Stimulated activated CD4-positive, alpha-beta T cell treated with anti-CD3 and anti-CD28 coated beads, TNF-alpha, amount 100 ng/mL, for 1 hour (primary cell): Measurements from ENCODE around the gene LEP.
A peak's percentile ranks its signal among the peaks of the same experiment; 100 is the strongest.

Experiments used
- DNase-seq, 3 donors: peaks; one replicate each; pipeline ENCODE4 v3.0.0-alpha.2; 2020; ENCODE audit warnings: low read depth in 3 of 3, low spot score in 1 of 3

The LEP gene

DNA sequence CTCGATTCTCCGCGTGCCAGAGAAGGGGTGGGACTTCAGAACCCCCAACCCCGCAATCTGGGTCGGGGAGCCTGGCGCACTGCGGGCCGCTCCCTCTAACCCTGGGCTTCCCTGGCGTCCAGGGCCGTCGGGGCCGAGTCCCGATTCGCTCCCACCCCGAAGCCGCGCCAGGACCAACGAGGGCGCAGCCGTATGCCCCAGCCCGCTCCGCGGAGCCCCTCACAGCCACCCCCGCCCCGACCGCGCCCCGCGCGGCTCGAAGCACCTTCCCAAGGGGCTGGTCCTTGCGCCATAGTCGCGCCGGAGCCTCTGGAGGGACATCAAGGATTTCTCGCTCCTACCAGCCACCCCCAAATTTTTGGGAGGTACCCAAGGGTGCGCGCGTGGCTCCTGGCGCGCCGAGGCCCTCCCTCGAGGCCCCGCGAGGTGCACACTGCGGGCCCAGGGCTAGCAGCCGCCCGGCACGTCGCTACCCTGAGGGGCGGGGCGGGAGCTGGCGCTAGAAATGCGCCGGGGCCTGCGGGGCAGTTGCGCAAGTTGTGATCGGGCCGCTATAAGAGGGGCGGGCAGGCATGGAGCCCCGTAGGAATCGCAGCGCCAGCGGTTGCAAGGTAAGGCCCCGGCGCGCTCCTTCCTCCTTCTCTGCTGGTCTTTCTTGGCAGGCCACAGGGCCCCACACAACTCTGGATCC lies at the start of gene LEP:
Gene LEP (plus strand): TSS at position 583 of the 691 bp plus-strand sequence. CDS start 10,741 bp downstream, outside the sequence.
- no peak for DNase-seq

- DNase-seq, result no peak
These were observed 48.5 kb upstream of the LEP start for GRCh38 chr7:128192497-128193142.

DNA sequence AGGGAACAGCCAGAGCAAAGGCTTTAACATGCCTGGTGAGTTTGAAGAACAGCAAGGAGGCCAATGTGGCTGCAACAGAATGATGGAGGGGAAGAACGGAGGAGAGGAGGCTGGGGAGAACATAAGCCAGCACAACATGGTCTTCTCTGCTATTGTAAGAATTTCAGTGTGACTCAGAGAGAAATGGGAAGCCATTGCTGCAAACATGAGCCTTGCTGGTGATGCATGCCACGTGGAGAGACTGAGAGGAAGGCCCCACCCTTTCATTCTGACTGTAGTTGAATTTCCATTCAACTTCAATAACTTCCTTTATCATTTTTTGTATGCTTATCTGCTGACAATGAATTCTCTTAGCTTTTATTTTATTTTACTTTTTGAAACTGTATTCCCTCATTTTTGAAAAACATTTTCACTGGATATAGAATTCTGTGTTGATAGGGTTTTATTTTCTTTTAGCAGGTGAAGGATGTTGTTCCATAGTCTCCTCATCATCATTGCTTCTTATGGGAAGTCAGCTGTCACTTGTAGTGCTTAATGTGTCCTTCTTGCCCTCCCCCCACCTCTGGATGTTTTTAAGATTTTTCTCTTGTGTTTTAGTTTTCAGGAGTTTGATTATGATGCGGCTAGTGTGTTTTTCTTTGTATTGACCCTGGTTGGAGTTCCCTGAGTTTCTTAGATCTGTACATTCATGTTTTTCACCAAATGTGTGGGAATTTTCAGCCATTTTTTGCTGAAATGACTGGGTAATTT lies 46.4 kb upstream of the LEP start:
- DNase-seq, result no peak

DNA sequence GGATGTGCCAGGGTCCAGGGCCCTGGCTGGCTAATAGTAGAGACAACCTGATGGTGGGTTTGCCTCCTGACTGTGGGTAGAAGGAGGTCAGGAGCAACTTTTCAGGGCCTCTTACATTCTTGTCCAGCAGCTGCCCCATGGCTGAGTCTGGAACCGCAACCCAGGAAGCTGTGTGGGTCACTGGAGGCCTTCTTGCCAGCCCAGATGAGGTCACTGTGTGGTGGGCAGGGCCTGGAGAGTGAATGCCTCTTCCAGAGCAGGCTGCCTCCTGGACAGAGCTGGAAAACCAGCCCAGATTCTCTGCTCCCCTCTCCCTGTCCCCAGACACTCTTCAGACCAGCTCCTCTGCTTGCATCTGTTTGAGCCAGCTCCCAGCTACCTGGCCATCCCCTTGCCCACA lies 43.5 kb upstream of the LEP start:
- no peak for DNase-seq

GRCh38 chr7:128197989-128198580 lies 43.0 kb upstream of the LEP start:
- DNase-seq, result no peak

DNA sequence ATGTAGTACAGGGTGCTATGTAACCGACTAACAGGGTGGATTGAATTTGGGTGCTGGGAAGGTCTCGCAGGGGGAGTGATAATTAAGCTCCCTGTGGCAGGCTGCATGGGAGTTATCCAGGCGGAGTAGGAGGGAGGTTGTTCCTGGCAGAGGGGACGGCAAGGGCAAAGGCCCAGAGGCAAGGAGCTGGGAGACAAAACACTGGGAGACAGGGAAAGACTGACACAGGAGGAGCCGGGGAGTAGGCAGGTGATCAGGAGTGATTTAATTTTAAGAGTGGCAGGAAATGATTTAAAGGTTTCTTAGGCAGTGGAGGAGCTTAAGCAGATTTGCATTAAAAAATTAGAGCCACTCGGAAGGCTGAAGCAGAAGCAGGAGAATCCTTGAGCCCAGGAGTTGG lies 40.7 kb upstream of the LEP start:
- no peak for DNase-seq

DNA sequence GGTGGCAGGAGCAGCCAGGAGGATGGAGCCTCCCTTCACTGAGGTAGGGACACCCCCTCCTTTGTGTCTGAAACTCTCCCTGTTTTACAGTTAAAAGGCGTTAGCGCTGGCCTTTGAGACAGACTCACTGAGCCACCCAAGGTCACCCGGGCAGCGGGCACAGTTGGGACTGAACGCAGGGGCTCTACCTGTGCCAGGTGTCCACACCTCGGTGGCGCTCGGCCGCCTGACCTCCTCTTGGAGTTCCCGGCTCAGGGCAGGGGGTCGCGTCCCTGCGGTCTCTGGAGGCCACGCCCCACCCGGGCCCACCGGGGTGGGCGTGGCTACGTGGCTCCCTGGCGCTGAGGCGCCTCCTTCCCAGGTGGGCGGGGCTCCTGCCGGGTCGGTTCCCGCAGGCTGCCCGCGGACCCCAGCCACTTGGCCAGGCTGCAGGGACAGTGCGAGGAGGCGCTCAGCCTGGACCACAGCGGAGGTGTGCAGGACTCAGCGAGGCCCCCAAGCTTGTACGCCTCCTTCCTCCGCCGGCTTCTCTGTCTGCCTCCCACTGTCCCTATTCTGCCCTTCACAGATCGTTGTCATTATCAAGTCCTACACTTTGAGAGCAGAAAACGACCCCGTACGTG lies 39.9 kb upstream of the LEP start:
- DNase-seq, result no peak

DNA sequence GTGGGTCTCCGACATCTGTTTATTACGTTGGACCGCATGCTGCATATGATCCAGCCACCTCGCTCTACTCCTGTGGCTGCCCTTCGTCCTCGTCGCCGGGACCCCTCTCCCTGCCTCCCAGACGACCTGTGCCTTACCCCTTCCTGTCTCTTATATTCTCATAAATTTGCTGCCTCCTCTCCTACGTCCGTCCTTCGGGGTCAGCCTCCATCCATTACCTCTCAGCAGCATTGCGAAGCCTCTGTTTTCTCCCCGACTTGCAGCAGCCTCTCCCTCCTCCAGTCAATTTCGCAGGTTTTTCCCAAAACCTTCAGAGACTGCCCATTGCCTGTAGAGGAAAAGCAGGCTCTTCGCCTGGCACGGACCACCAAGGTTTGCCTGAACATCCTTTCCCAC lies 39.4 kb upstream of the LEP start:
- DNase-seq, result no peak

DNA sequence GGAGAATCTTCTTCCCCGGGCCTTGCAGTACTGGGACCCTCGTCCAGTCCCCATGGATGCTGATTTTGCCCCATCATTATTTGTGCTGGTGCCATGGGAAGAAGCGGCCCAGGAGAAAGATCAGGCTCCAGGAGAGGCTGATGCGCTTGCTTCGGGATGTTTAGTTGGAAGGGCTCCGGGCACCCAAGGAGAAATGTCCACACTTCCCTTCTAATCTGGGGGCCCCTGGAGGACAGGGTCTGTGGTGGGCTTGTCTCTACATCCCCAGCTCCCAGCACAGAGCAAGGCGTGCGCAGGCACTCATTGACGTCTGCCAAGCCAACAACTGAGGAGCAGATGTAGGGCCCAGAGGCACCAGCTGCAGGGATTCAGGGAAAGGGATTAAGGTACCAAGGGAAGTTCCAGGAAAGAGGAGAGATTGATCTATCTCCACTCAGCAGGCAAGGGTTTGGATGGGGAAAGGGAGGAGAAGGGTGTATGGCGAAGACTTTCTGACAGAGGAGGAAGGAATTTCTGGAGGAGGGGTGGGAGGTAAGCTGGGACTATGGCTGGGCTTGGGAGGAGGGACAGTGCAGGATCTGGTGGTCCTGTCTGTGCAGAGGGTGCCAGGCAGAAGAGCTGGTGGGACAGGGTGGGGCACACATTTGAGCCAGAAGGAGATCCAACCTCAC lies 38.7 kb upstream of the LEP start:
- DNase-seq, result no peak

DNA sequence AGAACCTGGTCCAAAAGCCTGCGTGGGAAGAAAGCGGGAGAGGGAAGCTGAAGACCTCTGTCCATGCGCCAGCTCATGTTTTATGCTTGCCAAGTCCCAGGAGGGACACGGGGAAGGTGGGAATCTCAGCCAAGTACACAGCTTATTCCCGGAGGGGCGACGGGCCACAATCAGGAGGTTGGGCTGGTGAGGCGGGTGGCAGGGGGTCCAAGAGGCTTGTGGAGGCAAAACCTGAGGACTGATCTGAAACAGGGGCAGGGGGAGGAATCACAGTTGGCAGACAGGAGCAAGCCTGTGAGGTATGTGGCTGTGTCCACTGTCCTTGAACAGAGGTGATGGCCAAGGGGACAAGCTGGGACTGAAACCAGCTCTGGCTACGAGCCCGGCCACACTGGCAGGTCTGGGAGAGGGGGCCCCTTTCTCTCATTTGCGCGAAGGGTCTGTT lies 38.0 kb upstream of the LEP start:
- DNase-seq, result no peak

GRCh38 chr7:128203710-128204214 lies 37.3 kb upstream of the LEP start:
- no peak for DNase-seq

DNA sequence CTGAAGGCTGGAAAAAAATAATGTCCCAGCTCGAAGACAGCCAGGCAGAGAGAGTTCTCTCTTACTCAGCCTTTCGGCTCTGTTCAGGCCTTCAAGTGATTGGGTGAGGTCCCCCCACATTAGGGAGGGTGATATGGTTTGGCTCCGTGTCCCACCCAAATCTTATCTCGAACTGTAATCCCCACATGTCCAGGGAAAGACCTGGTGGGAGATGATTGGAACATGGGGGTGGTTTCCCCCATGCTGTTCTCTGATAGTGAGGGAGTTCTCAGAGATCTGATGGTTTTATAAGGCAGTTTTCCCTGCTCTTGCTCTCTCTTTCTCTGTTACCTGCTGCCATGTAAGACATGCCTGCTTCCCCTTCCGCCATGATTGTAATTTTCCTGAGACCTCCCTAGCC lies 36.6 kb upstream of the LEP start:
- DNase-seq, result no peak

GRCh38 chr7:128205068-128205467 lies 36.0 kb upstream of the LEP start:
- no peak for DNase-seq

DNA sequence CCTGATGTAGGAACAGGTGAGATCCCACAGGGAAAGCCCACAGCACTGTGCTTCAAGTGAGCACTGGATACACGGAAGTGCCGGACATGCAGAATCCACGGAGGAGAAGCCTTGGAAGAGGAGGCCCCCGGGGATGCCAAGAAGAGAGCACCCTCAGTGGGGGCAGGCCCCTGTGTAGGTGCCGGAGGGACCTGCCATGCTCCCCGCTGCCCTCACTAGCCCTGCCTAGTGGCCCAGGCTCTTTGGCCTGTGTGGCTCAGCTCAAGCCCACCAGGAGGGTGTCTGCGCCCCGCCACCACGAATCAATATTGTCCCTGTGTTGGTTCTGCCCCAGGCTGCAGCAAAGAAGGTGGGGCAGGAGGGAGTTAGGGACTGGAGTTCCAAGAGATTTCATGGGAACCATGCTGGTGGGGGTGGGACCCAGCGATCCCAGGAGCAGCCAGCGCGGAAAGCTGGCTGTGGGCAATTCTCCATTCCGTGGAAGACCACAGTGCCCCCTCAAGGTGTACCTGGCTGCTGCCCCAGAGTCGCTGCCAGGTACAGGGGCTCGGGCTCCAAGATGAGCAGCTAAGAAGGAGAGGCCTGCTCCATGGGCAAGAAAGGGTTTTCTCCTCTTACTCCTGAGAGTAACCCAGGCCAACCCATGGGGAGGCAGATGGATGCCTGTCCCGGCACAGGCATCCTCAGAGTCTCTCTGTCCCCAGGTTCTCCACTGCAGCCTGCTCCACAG lies 34.9 kb upstream of the LEP start:
- DNase-seq, result no peak

GRCh38 chr7:128206747-128207500 lies 34.2 kb upstream of the LEP start:
- no peak for DNase-seq

DNA sequence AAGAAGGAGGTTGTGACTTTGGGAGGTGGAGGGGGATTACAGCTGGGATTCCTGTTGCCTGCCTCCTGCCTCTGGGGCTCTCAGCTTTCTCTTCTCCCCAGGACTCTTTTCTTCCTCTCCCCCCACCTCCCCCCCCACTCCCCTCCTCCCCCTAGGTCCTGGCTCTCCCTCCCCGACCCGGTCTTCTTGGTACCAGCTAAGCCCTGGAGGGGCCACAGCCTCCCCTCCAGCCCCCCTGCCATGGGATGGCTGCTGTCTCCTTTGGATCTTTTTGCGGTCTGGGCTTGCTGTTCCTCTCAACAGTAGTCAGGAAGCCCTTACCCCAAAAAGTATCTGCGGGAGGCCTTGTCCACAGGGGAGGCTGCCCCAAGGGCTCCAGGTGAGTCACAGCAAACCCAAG lies 33.5 kb upstream of the LEP start:
- DNase-seq, result no peak

GRCh38 chr7:128209229-128210035 lies 31.6 kb upstream of the LEP start:
- DNase-seq, result peak; percentile 19 to 46 (median 46)

DNA sequence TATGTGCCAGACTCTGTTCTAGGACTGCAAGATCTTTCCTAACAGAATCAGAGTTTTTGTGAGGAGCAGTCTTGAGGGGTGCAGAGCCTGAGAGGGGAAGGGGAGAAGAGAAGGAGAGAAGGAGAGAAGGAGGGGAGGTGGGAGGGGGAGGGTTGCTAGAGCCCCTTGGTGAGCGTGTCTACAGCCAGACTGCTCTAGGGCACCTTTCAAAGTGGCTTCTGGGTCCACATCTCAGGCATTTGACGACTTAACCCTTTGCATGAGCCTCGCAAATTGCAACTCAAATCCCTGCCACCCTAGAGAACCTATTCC lies 31.1 kb upstream of the LEP start:
- DNase-seq, result no peak
